GM23338 (cell line): ENCODE results near the gene TOM1. TPM values are rescaled to one million over a fixed set of nuclear protein-coding genes. Genes with fewer than 3 reads are reported as not detected.

Experiments
- ATAC-seq: fragments of 200-7000 bp; cut with Tn5 transposase; 3 replicates; pipeline ENCODE4 v1.9.1; 2020
- DNase-seq: peaks from one replicate; pipeline ENCODE4 v3.0.0-alpha.2; 2015; ENCODE audit warnings: low spot score
- H2AFZ ChIP-seq: fragments of 200-600 bp; sonication (generic); 2 replicates; pipeline ENCODE4 v1.8.0; 2016; ENCODE audit warnings: antibody characterized with exemption, mild to moderate bottlenecking, moderate library complexity
- H3F3A ChIP-seq: fragments of 200-600 bp; sonication (generic); replicated peaks from 2 replicates; pipeline ENCODE4 v1.8.0; 2017; ENCODE audit warnings: antibody characterized with exemption, mixed run types, low read depth
- H3K27ac ChIP-seq: fragments of 200-600 bp; sonication (generic); 2 replicates; pipeline ENCODE4 v1.6.1; 2016; ENCODE audit warnings: low read depth
- H3K27me3 ChIP-seq: fragments of 200-600 bp; sonication (generic); 2 replicates; pipeline ENCODE4 v1.8.0; 2016; ENCODE audit warnings: mild to moderate bottlenecking, mixed run types, moderate library complexity; ENCODE audit not compliant: insufficient read depth
- H3K36me3 ChIP-seq: fragments of 200-600 bp; sonication (generic); 2 replicates; pipeline ENCODE4 v1.8.0; 2016; ENCODE audit warnings: mild to moderate bottlenecking; ENCODE audit not compliant: insufficient read depth
- H3K4me1 ChIP-seq: fragments of 200-600 bp; sonication (generic); 2 replicates; pipeline ENCODE4 v1.8.0; 2016; ENCODE audit warnings: mild to moderate bottlenecking, moderate library complexity; ENCODE audit not compliant: insufficient read depth
- H3K4me2 ChIP-seq: fragments of 200-600 bp; sonication (generic); 2 replicates; pipeline ENCODE4 v1.7.1; 2017; ENCODE audit warnings: mixed run types
- H3K4me3 ChIP-seq: fragments of 200-600 bp; sonication (generic); 2 replicates; pipeline ENCODE4 v1.6.1; 2016; ENCODE audit warnings: mixed run types
- H3K79me2 ChIP-seq: fragments of 200-600 bp; sonication (generic); replicated peaks from 2 replicates; pipeline ENCODE4 v1.8.0; 2017; ENCODE audit warnings: mild to moderate bottlenecking; ENCODE audit not compliant: insufficient read depth
- H3K9me2 ChIP-seq: fragments of 200-600 bp; sonication (generic); 2 replicates; pipeline ENCODE4 v1.8.0; 2017; ENCODE audit not compliant: insufficient read depth
- H4K20me1 ChIP-seq: fragments of 200-600 bp; sonication (generic); replicated peaks from 2 replicates; pipeline ENCODE4 v1.8.0; 2017; ENCODE audit warnings: mild to moderate bottlenecking; ENCODE audit not compliant: insufficient read depth
- H3K27ac Mint-ChIP-seq: 2 replicates; pipeline ENCODE4 v1.8.0; 2020; ENCODE audit warnings: inconsistent platforms, mild to moderate bottlenecking, moderate library complexity, mixed read lengths
- H3K27me3 Mint-ChIP-seq: 3 replicates; pipeline ENCODE4 v1.8.0; 2022; ENCODE audit warnings: low read depth, mild to moderate bottlenecking, moderate library complexity, mixed read lengths, inconsistent platforms; ENCODE audit not compliant: insufficient read depth, poor library complexity
- H3K36me3 Mint-ChIP-seq: 3 replicates; pipeline ENCODE4 v1.8.0; 2021; ENCODE audit warnings: low read depth, mild to moderate bottlenecking, inconsistent platforms, moderate library complexity, mixed read lengths
- H3K4me1 Mint-ChIP-seq: 3 replicates; pipeline ENCODE4 v1.8.0; 2020; ENCODE audit warnings: mild to moderate bottlenecking, inconsistent platforms, mixed read lengths
- H3K4me3 Mint-ChIP-seq: 3 replicates; pipeline ENCODE4 v1.8.0; 2021; ENCODE audit warnings: moderate library complexity, mild to moderate bottlenecking, inconsistent platforms, mixed read lengths
- H3K9me3 Mint-ChIP-seq: 3 replicates; pipeline ENCODE4 v1.8.0; 2020; ENCODE audit warnings: moderate library complexity, mild to moderate bottlenecking, inconsistent platforms, mixed read lengths
- CREB1 ChIP-seq: fragments of 250-450 bp; sonication (Bioruptor Pico); IDR thresholded peaks from 2 replicates; pipeline ENCODE4 v1.5.0; 2020; ENCODE audit warnings: low read depth, mild to moderate bottlenecking, moderate library complexity
- CTCF ChIP-seq, 2 experiments: fragments of 200-600 bp in 1 of 2; sonication (generic) in 1 of 2; conservative IDR thresholded peaks; 2 replicates each; pipeline versions ENCODE4 v1.5.1 to v1.6.1; 2016 to 2017; ENCODE audit warnings: antibody characterized with exemption in 2 of 2, low read depth in 2 of 2, mild to moderate bottlenecking in 2 of 2, moderate library complexity in 1 of 2
- ETS1 ChIP-seq: IDR thresholded peaks from 2 replicates; pipeline ENCODE4 v1.6.1; 2016; ENCODE audit warnings: antibody characterized with exemption
- EZH2 ChIP-seq: fragments of 200-600 bp; sonication (generic); IDR thresholded peaks from one replicate; pipeline ENCODE4 v1.8.0; 2017; ENCODE audit warnings: antibody characterized with exemption, mild to moderate bottlenecking, low read depth; ENCODE audit not compliant: unreplicated experiment
- EZH2phosphoT487 ChIP-seq: fragments of 200-600 bp; sonication (generic); IDR thresholded peaks from one replicate; pipeline ENCODE4 v1.8.1; 2018; ENCODE audit warnings: antibody characterized with exemption; ENCODE audit not compliant: unreplicated experiment
- JUNB ChIP-seq: IDR thresholded peaks from one replicate; pipeline ENCODE4 v1.6.1; 2016; ENCODE audit warnings: antibody characterized with exemption; ENCODE audit not compliant: unreplicated experiment
- NANOG ChIP-seq: IDR thresholded peaks from 2 replicates; pipeline ENCODE4 v1.6.1; 2016; ENCODE audit warnings: antibody characterized with exemption, borderline replicate concordance
- POLR2AphosphoS5 ChIP-seq: IDR thresholded peaks from 2 replicates; pipeline ENCODE4 v1.6.1; 2016; ENCODE audit warnings: antibody characterized with exemption, low read depth
- STAT1 ChIP-seq: IDR thresholded peaks from one replicate; pipeline ENCODE4 v1.6.1; 2016; ENCODE audit warnings: antibody characterized with exemption; ENCODE audit not compliant: unreplicated experiment
- ZNF114 ChIP-seq: fragments of 250-450 bp; sonication (Bioruptor Pico); IDR thresholded peaks from 2 replicates; pipeline ENCODE4 v1.5.0; 2020; ENCODE audit warnings: mild to moderate bottlenecking, moderate library complexity
- ZNF331 ChIP-seq: fragments of 250-450 bp; sonication (Bioruptor Pico); IDR thresholded peaks from 2 replicates; pipeline ENCODE4 v1.5.0; 2020; ENCODE audit warnings: low read depth, mild to moderate bottlenecking, moderate library complexity
- ZNF462 ChIP-seq: fragments of 250-450 bp; sonication (Bioruptor Pico); IDR thresholded peaks from 2 replicates; pipeline ENCODE4 v1.5.0; 2020; ENCODE audit warnings: mild to moderate bottlenecking, moderate library complexity
- polyA plus RNA-seq: library from polyadenylated mRNA; unstranded; fragments of >200 nt; fragmentation: Nextera tagmentation; extraction: Ambion mirVana; gene quantifications from 2 replicates; pipeline ENCODE4 v1.2.1, GENCODE V29; 2016
- total RNA-seq: library from RNA; depleted of rRNA; stranded (reverse); fragments of >200 nt; shearing (Covaris generic); gene quantifications from 2 replicates; pipeline ENCODE4 v1.2.3, GENCODE V29; 2014
- TF ChIP-seq, protein P1 (sequence below): IDR thresholded peaks from one replicate; pipeline ENCODE4 v1.6.1; 2018; ENCODE audit warnings: antibody characterized with exemption; ENCODE audit not compliant: unreplicated experiment

TOM1 gene
- total and polyA plus RNA-seq, 2 experiments from 2014 or later, result 10.9 to 17.8 TPM

GRCh38 chr22:35386670-35387288 is 87.1 kb downstream of the TOM1 start:
- Histone ChIP-seq H3K4me3 (no peak overlapping the region), H3K27ac (no peak overlapping the region), H2AFZ (no peak overlapping the region), H3K4me1 (peaks cover 11% of the 10 kb centered on the region; the same call in 1 of the 2 replicates), H3K4me2 (no peak overlapping the region), H3K79me2 (peaks cover 5% of the 10 kb centered on the region), H4K20me1 (no peaks in the 10 kb centered on the region), H3F3A (0 out of 2 replicates have a peak, but pooled peaks cover 4% of the 10 kb centered on the region), H3K9me2 (no peaks in the 10 kb centered on the region), H3K36me3 (peaks cover 5% of the 10 kb centered on the region; the same call in 1 of the 2 replicates), H3K27me3 (no peaks in the 10 kb centered on the region)
- Mint-ChIP-seq H3K36me3 (peaks cover 72% of the 10 kb centered on the region), H3K4me1 (peaks cover 4% of the 10 kb centered on the region), H3K9me3 (no peaks in the 10 kb centered on the region), H3K27ac (no peak overlapping the region), H3K27me3 (peaks cover 3% of the 10 kb centered on the region), H3K4me3 (no peak overlapping the region)
- TF ChIP-seq ZNF114 (CRISPR knock-in tag), result no peak
- TF ChIP-seq, protein P1, sequence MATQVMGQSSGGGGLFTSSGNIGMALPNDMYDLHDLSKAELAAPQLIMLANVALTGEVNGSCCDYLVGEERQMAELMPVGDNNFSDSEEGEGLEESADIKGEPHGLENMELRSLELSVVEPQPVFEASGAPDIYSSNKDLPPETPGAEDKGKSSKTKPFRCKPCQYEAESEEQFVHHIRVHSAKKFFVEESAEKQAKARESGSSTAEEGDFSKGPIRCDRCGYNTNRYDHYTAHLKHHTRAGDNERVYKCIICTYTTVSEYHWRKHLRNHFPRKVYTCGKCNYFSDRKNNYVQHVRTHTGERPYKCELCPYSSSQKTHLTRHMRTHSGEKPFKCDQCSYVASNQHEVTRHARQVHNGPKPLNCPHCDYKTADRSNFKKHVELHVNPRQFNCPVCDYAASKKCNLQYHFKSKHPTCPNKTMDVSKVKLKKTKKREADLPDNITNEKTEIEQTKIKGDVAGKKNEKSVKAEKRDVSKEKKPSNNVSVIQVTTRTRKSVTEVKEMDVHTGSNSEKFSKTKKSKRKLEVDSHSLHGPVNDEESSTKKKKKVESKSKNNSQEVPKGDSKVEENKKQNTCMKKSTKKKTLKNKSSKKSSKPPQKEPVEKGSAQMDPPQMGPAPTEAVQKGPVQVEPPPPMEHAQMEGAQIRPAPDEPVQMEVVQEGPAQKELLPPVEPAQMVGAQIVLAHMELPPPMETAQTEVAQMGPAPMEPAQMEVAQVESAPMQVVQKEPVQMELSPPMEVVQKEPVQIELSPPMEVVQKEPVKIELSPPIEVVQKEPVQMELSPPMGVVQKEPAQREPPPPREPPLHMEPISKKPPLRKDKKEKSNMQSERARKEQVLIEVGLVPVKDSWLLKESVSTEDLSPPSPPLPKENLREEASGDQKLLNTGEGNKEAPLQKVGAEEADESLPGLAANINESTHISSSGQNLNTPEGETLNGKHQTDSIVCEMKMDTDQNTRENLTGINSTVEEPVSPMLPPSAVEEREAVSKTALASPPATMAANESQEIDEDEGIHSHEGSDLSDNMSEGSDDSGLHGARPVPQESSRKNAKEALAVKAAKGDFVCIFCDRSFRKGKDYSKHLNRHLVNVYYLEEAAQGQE, result no peak
- TF ChIP-seq CREB1 (CRISPR knock-in tag), result no peak
- no peak for TF ChIP-seq JUNB
- no peak for TF ChIP-seq EZH2
- no peak for TF ChIP-seq ZNF462 (CRISPR knock-in tag)
- TF ChIP-seq CTCF (conservative IDR thresholded peaks at IDR 0.05; ENCODE audit: low read depth in 2 of 2), result no peak
- TF ChIP-seq POLR2AphosphoS5, result no peak
- no peak for TF ChIP-seq ZNF331
- no peak for TF ChIP-seq NANOG
- no peak for TF ChIP-seq EZH2phosphoT487
- TF ChIP-seq STAT1, result no peak
- TF ChIP-seq ETS1, result no peak
- ATAC-seq (no peak), DNase-seq (no peak)
